ENCODE results near the gene CCL4L2.
"Not testable (repeated sequence)": the region's sequence is repeated elsewhere in the genome, so short reads cannot be mapped to it uniquely, and the experiment has no call there.

CCL4L2 gene

DNA sequence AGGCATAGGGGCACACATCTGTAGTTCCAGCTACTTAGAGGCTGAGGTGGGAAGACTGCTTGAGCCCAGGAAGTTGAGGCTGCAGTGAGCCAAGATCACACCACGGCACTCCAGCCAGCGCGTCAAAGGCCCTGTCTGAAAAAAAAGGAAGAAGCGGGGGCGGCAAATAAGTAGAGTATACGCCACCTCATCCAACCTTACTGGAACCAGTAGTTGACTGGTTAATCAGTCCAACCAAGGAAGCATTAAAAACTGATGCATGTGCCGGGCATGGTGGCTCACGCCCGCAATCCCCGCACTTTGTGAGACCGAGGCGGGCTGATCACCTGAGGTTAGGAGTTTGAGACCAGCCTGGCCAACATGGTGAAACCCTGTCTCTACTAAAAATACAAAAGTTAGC, 12.1 kb downstream of the CCL4L2 start:
- not testable (repeated sequence) for DNase-seq

GRCh38 chr17:36229644-36230043, 18.8 kb downstream of the CCL4L2 start:
- DNase-seq, result not testable (repeated sequence)

- DNase-seq, result not testable (repeated sequence)
Measured at GRCh38 chr17:36242046-36242445, 31.2 kb downstream of the CCL4L2 start.

Measured in NCI-H1417 (cell line).